IPS-20b (cell line): ENCODE results near the gene ISCA1.

ENCODE experiments used
- H3K27ac ChIP-seq: one replicate; pipeline ENCODE4 v1.5.1; 2013; ENCODE audit warnings: low read length
- H3K27me3 ChIP-seq: 2 replicates; pipeline ENCODE4 v1.6.1; 2013; ENCODE audit warnings: mild to moderate bottlenecking, low read length, inconsistent platforms; ENCODE audit not compliant: insufficient read depth
- H3K36me3 ChIP-seq: 2 replicates; pipeline ENCODE4 v1.6.1; 2013; ENCODE audit warnings: low read depth, mild to moderate bottlenecking, inconsistent platforms, low read length, moderate library complexity; ENCODE audit not compliant: insufficient read depth
- H3K4me1 ChIP-seq: 2 replicates; pipeline ENCODE4 v1.6.1; 2013; ENCODE audit warnings: mild to moderate bottlenecking, control low read depth, inconsistent platforms, low read length, moderate library complexity; ENCODE audit not compliant: insufficient read depth
- H3K4me3 ChIP-seq: 2 replicates; pipeline ENCODE4 v1.5.1; 2013; ENCODE audit warnings: mild to moderate bottlenecking, low read length, inconsistent platforms
- H3K9ac ChIP-seq: 2 replicates; pipeline ENCODE4 v1.6.1; 2013; ENCODE audit warnings: low read depth, mild to moderate bottlenecking, inconsistent platforms, low read length, moderate library complexity
- H3K9me3 ChIP-seq: 2 replicates; pipeline ENCODE4 v1.6.1; 2013; ENCODE audit warnings: mild to moderate bottlenecking, low read depth, low read length, inconsistent platforms; ENCODE audit not compliant: insufficient read depth

Gene ISCA1

DNA sequence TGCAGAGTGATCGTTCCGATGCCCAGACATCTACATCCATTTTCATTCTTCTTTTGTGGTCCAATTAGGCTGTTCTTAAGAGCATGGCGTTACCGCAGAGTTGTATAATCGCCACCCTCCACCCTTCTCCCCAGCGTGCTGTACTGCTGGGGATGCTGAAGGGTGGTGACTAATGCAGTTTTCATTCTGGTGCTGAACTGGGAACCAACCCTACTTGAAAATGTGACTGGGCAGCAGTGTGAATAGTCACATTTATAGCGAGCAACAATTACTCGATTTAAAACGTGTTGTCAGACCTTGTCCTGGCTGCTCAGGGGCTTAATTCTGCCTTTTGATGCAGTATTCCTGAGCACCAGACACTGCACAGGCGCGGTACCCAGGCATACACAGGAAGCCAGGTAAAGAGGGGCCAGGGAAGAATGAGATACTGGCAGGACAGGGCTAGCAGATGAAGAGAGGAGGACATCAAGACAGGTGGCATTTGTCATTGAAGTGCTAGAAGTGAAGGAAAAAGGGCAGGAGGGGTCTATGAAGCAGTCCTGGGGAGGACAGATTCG is 719 bp upstream of the ISCA1 start:
- H3K4me1 ChIP-seq: peaks cover 21% of the 10 kb centered on the region; the same call in 1 of the 2 replicates
- H3K36me3 ChIP-seq: peaks cover 15% of the 10 kb centered on the region; the same call in 1 of the 2 replicates

GRCh38 chr9:86281593-86282076 is 703 bp downstream of the ISCA1 start:
- H3K4me3 ChIP-seq: peak overlapping the region; percentile 92
- peak overlapping the region; percentile 92 for H3K27ac ChIP-seq
- peaks cover 19% of the 10 kb centered on the region; the same call in 1 of the 2 replicates for H3K36me3 ChIP-seq
- peaks cover 12% of the 10 kb centered on the region; the same call in 1 of the 2 replicates for H3K4me1 ChIP-seq
- H3K9ac ChIP-seq: peak overlapping the region; percentile 95
- no peaks in the 10 kb centered on the region for H3K9me3 ChIP-seq
- peaks cover 9% of the 10 kb centered on the region for H3K27me3 ChIP-seq

More for the DNA sequence above, 719 bp upstream of the ISCA1 start:
- Histone ChIP-seq H3K4me3 (peak overlapping the region; percentile 92), H3K9me3 (no peaks in the 10 kb centered on the region), H3K9ac (peak overlapping the region; percentile 75; the same call in 1 of the 2 replicates), H3K27me3 (peaks cover 9% of the 10 kb centered on the region), H3K27ac (no peak overlapping the region)

- H3K4me3 ChIP-seq: peak overlapping the region; percentile 92
- H3K4me1 ChIP-seq: peaks cover 9% of the 10 kb centered on the region; the same call in 1 of the 2 replicates
- no peaks in the 10 kb centered on the region for H3K9me3 ChIP-seq
- peak overlapping the region; percentile 95; the same call in 1 of the 2 replicates for H3K9ac ChIP-seq
- peaks cover 19% of the 10 kb centered on the region; the same call in 1 of the 2 replicates for H3K36me3 ChIP-seq
- H3K27me3 ChIP-seq: peaks cover 9% of the 10 kb centered on the region
- no peak overlapping the region for H3K27ac ChIP-seq
Observed at GRCh38 chr9:86280580-86280979, 1.8 kb downstream of the ISCA1 start.

DNA sequence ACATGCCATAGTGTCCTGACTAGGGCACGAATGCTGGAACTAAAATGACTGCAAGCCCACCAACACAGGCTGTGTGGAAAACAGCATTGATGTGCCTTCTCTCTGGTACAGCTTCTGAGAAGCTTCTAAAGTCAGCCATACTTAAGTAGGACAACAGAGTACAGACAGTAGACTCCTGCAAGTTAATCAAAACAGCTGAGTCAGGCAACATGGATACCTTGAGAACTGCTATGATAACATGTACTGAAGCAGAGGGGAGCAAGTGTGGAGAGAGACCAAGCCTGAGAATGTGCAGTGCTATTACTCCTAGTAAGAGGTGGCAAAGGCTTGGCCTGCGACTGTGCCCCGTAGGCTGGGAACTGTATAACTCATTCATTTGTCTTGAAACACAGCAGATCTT is 2.5 kb downstream of the ISCA1 start:
- H3K4me3 ChIP-seq: no peak overlapping the region
- H3K9ac ChIP-seq: no peak overlapping the region
- H3K27ac ChIP-seq: no peak overlapping the region
- no peaks in the 10 kb centered on the region for H3K9me3 ChIP-seq
- peaks cover 9% of the 10 kb centered on the region for H3K27me3 ChIP-seq
- H3K36me3 ChIP-seq: peaks cover 19% of the 10 kb centered on the region; the same call in 1 of the 2 replicates
- peaks cover 9% of the 10 kb centered on the region; the same call in 1 of the 2 replicates for H3K4me1 ChIP-seq

- Histone ChIP-seq H3K4me3 (no peak overlapping the region), H3K27ac (no peak overlapping the region), H3K27me3 (no peaks in the 10 kb centered on the region), H3K4me1 (peaks cover 5% of the 10 kb centered on the region; the same call in 1 of the 2 replicates), H3K9me3 (no peaks in the 10 kb centered on the region), H3K36me3 (peaks cover 37% of the 10 kb centered on the region), H3K9ac (no peak overlapping the region)
Observed at GRCh38 chr9:86277072-86277471, 5.3 kb downstream of the ISCA1 start.

DNA sequence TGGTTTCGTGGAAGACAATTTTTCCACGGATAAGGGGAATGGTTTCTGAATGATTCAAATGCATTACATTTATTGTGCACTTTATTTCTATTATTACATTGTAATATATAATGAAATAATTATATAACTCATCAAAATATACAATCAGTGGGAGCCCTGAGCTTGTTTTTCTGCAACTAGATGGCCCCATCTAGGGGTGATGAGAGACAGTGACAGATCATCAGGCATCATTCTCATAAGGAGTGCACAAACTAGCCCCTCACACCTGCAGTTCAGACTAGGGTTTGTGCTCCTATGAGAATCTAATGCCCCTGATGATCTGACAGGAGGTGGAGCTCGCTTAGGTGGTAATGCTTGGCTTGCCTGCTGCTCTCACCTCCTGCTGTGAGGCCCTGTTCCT is 6.4 kb downstream of the ISCA1 start:
- Histone ChIP-seq H3K27ac (no peak overlapping the region), H3K9me3 (no peaks in the 10 kb centered on the region), H3K27me3 (no peaks in the 10 kb centered on the region), H3K4me1 (peaks cover 5% of the 10 kb centered on the region; the same call in 1 of the 2 replicates), H3K36me3 (peaks cover 48% of the 10 kb centered on the region), H3K9ac (no peak overlapping the region), H3K4me3 (no peak overlapping the region)

DNA sequence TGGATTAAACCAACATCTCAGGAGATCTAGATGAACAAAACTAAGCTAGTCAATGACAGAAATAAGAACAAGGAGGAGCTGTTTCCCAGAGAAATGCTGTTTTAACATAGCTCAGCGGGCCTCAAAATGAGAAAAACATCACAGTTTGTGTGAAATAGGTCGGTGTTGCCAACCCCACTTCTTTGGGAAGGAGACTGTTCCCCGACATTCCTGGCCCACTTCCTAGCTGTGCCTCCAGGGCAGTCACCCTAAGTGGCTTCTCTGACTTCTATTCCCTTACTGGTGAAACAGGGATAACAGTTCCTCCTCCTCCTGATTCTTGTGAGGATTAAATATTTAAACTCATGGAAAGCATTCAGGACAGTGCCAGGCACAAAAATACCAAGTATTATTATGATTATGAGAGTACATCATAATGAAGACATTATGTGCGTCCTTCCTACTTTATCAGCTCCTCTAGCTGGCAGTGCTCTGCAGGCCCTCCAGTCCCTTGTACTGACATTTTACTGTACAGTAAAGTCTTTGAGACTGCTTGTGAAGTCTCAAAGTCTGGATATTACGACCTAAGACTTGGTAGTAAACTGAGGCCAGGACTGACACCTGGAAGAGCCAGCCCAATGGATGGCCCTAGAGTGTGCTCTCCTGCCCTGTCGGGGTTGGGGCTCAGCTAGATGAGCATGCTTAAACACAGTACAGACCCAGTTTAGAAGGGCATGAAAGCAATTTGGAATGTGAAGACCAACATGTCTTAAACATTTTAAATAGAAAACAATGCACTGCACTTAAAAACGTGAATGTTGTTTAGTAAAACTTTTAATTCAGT is 7.3 kb downstream of the ISCA1 start:
- Histone ChIP-seq H3K27me3 (no peaks in the 10 kb centered on the region), H3K9ac (no peak overlapping the region), H3K4me1 (no peaks in the 10 kb centered on the region), H3K36me3 (peaks cover 48% of the 10 kb centered on the region), H3K27ac (no peak overlapping the region), H3K4me3 (no peak overlapping the region), H3K9me3 (no peaks in the 10 kb centered on the region)

DNA sequence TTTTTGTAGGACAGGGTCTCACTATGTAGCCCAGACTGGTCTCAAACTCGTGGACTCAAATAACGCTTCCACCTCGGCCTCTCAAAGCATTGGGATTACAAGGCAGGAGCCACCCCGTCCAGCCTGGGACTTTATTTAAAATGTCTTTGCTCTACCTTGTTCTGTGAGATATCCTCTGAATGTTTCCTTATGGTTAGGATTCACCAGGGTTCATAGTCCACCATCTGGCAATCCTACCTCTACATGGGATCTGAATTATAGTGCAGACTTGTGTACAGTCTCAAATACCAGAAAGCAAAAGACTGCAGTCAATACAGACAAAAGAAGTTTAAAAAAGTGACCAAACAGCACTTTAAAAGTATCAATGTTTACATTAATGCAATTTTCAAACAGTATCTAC is 10.1 kb downstream of the ISCA1 start:
- H3K36me3 ChIP-seq: peaks cover 30% of the 10 kb centered on the region
- H3K9me3 ChIP-seq: no peaks in the 10 kb centered on the region
- no peak overlapping the region for H3K4me3 ChIP-seq
- no peak overlapping the region for H3K9ac ChIP-seq
- no peaks in the 10 kb centered on the region for H3K27me3 ChIP-seq
- H3K27ac ChIP-seq: no peak overlapping the region
- H3K4me1 ChIP-seq: no peaks in the 10 kb centered on the region

DNA sequence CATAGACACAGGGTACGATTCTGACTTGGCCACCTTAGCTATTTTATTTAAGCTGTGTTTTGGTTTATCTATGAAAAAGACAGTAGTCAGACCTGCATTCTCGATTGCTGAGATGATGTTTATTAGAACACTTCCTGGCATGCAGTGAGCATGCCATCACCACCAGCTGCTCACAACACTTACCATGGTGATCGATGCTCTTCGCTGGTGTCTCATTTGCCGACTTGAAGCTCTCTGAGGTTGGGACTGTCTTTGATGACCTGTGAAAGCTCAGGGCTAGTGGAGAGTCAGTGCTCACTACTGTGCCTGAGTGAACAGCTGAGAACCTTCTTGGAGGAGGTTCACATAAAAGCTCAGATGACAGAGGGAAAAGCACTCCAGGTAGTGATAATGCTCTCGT is 18.5 kb downstream of the ISCA1 start:
- H3K9me3 ChIP-seq: no peaks in the 10 kb centered on the region
- no peak overlapping the region for H3K4me3 ChIP-seq
- H3K27me3 ChIP-seq: no peaks in the 10 kb centered on the region
- no peak overlapping the region for H3K9ac ChIP-seq
- H3K27ac ChIP-seq: no peak overlapping the region
- peaks cover 21% of the 10 kb centered on the region; the same call in 1 of the 2 replicates for H3K36me3 ChIP-seq
- H3K4me1 ChIP-seq: no peaks in the 10 kb centered on the region

DNA sequence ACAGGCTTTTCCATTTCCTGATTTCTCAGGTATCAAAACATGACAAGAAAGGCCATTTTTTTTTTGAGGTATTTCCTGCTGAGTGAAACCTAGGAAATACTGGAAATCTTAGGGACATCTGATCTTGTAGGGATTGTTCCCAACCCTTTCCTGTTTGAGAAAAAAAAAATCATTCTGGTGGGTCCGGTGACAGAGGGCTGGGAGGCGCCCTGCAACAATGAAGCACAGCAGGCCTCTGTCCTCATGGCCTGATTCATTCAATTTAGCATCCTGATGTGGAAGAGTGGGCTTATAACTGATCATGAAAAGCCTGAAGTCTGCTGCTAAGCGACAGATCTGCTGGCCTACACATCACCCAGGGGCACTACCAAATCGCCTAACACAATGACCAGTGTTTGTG is 19.8 kb downstream of the ISCA1 start:
- Histone ChIP-seq H3K4me1 (no peaks in the 10 kb centered on the region), H3K9ac (no peak overlapping the region), H3K36me3 (peaks cover 21% of the 10 kb centered on the region; the same call in 1 of the 2 replicates)

GRCh38 chr9:86259557-86259956 is 22.8 kb downstream of the ISCA1 start, which contains the start of gene C9orf153:
C9orf153 (minus strand) TSS chr9:86259657; CDS start chr9:86229603, 30,054 bp downstream.
- Histone ChIP-seq H3K4me3 (no peak within 1 kb of the TSS), H3K9me3 (no peaks in the 10 kb centered on the region), H3K4me1 (no peaks in the 10 kb centered on the region)

More for the DNA sequence above, 19.8 kb downstream of the ISCA1 start:
- no peak overlapping the region for H3K27ac ChIP-seq
- H3K27me3 ChIP-seq: no peaks in the 10 kb centered on the region
- H3K4me3 ChIP-seq: no peak overlapping the region
- H3K9me3 ChIP-seq: no peaks in the 10 kb centered on the region

More at GRCh38 chr9:86259557-86259956, 22.8 kb downstream of the ISCA1 start, which contains the start of gene C9orf153:
- Histone ChIP-seq H3K27me3 (no peaks in the 10 kb centered on the region), H3K36me3 (peaks cover 12% of the 10 kb centered on the region; the same call in 1 of the 2 replicates), H3K9ac (no peak within 1 kb of the TSS), H3K27ac (no peak within 1 kb of the TSS)
